DMS53 (cell line): Measurements from ENCODE around the gene TEX47.

Source experiments
- DNase-seq: peaks from one replicate; lab custom pipeline; 2025; lab: John Stamatoyannopoulos, UW

Gene TEX47

DNA sequence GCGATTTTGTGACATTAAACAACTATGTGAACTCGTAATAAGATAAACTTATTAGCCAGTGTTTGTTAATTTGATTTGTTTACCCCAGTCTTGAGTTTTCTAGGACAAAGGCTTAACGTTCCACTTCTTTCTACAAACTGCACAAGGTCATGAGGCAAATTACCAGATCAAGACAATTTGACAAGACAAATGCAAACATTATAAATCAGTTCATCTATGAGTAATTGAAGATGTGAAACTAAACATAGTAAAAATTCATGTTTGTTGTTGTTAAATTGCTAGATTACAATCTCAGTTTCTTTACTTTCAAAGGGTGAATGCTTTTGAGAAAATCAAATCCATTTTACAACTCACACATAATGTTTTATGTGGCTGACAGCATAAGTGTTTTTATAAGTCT lies 49.4 kb downstream of the TEX47 start:
- DNase-seq = no peak
